Endothelial cell of umbilical vein (primary cell): ENCODE results near the gene GGT6. TPM values are rescaled to one million over a fixed set of nuclear protein-coding genes. Genes with fewer than 3 reads are reported as not detected.

Experiments
- BruUV-seq: library from RNA; stranded (reverse); fragments of 400-500 nt; replicated peaks from 2 replicates; lab custom pipeline; 2021; lab: Mats Ljungman, UMichigan
- CTCF ChIA-PET: fragments of 300-600, 350-600 bp; sonication (Branson Sonifier 250); formaldehyde crosslinking; loops from one replicate; lab custom pipeline; 2021; ENCODE audit warnings: antibody characterized with exemption, inconsistent platforms; lab: Charles Lee
- POLR2A ChIA-PET: fragments of 300-600, 350-600 bp; sonication (Branson Sonifier 250); formaldehyde crosslinking; loops from one replicate; lab custom pipeline; 2021; ENCODE audit warnings: antibody characterized with exemption, inconsistent platforms; lab: Charles Lee
- DNase-seq: peaks from one replicate; pipeline ENCODE4 v3.0.0-alpha.2; 2011; ENCODE audit warnings: low read depth, low spot score
- FAIRE-seq: peaks from 2 replicates; lab custom pipeline; 2011; peaks lifted over from hg19 to GRCh38; lab: Jason Lieb, UNC
- H2AFZ ChIP-seq: 2 replicates; pipeline ENCODE4 v1.6.0; 2012; ENCODE audit warnings: low read depth, low read length, control low read depth, inconsistent platforms
- H3K27ac ChIP-seq: 2 replicates; pipeline ENCODE4 v1.5.1; 2011; ENCODE audit warnings: low read depth, mild to moderate bottlenecking, control low read depth, low read length, moderate library complexity; ENCODE audit not compliant: insufficient read depth
- H3K27me3 ChIP-seq, 2 experiments: 2 replicates each; pipeline versions ENCODE4 v1.6.0 to v1.6.1; 2011; ENCODE audit warnings: low read length in 2 of 2, mixed read lengths in 1 of 2; ENCODE audit not compliant: control insufficient read depth in 2 of 2, insufficient read depth in 2 of 2
- H3K36me3 ChIP-seq, 2 experiments: 2 replicates in 1 of 2; 3 replicates in 1 of 2; pipeline ENCODE4 v1.5.1; 2011; ENCODE audit warnings: low read length in 2 of 2, mild to moderate bottlenecking in 1 of 2, moderate library complexity in 1 of 2; ENCODE audit not compliant: control insufficient read depth in 2 of 2, insufficient read depth in 2 of 2; ENCODE audit errors: extremely low read depth in 1 of 2
- H3K4me1 ChIP-seq: 3 replicates; pipeline ENCODE4 v1.5.1; 2011; ENCODE audit warnings: mild to moderate bottlenecking, low read length; ENCODE audit not compliant: control insufficient read depth, insufficient read depth; ENCODE audit errors: extremely low read depth
- H3K4me2 ChIP-seq: 2 replicates; pipeline ENCODE4 v1.6.1; 2011; ENCODE audit warnings: low read length, control low read depth, mixed read lengths; ENCODE audit not compliant: insufficient read depth
- H3K4me3 ChIP-seq, 3 experiments: fragments of 200-600 bp in 1 of 3; sonication (generic), shearing (Covaris generic) in 1 of 3; replicated peaks in 1 of 3; 2 replicates each; pipeline ENCODE4 v1.5.1; 2011 to 2016; ENCODE audit warnings: control low read depth in 3 of 3, low read length in 3 of 3, mild to moderate bottlenecking in 2 of 3, inconsistent platforms in 1 of 3, low read depth in 1 of 3, moderate library complexity in 1 of 3; ENCODE audit not compliant: insufficient read depth in 1 of 3
- H3K79me2 ChIP-seq: 2 replicates; pipeline ENCODE4 v1.6.0; 2012; ENCODE audit warnings: low read length, inconsistent platforms; ENCODE audit not compliant: control insufficient read depth, insufficient read depth
- H3K9ac ChIP-seq: replicated peaks from 2 replicates; pipeline ENCODE3; 2011; ENCODE audit warnings: low read length, control low read depth; ENCODE audit not compliant: insufficient read depth; ENCODE audit errors: extremely low read depth
- H3K9me1 ChIP-seq: replicated peaks from 3 replicates; pipeline ENCODE4 v1.6.0; 2011; ENCODE audit warnings: mild to moderate bottlenecking, low read length; ENCODE audit not compliant: control insufficient read depth, insufficient read depth; ENCODE audit errors: extremely low read depth
- H3K9me3 ChIP-seq: replicated peaks from 2 replicates; pipeline ENCODE4 v1.5.1; 2012; ENCODE audit warnings: low read length, inconsistent platforms; ENCODE audit not compliant: control insufficient read depth, insufficient read depth
- H4K20me1 ChIP-seq: replicated peaks from 2 replicates; pipeline ENCODE3; 2011; ENCODE audit warnings: mild to moderate bottlenecking, low read length; ENCODE audit not compliant: control insufficient read depth, insufficient read depth; ENCODE audit errors: extremely low read depth
- CTCF ChIP-seq, 2 donors: IDR thresholded peaks; 1 replicate in 1 of 2; 2 replicates in 1 of 2; pipeline ENCODE4 v1.5.1; 2011; ENCODE audit warnings: low read length in 2 of 2, mild to moderate bottlenecking in 2 of 2, moderate library complexity in 2 of 2, control low read depth in 1 of 2, inconsistent platforms in 1 of 2, low read depth in 1 of 2; ENCODE audit not compliant: insufficient read depth in 1 of 2; ENCODE audit errors: extremely low read depth in 1 of 2
- EZH2 ChIP-seq: IDR thresholded peaks from 2 replicates; pipeline ENCODE4 v1.6.1; 2012; ENCODE audit warnings: borderline replicate concordance, low read depth, mild to moderate bottlenecking, moderate library complexity, low read length, inconsistent platforms; ENCODE audit not compliant: severe bottlenecking
- FOS ChIP-seq: IDR thresholded peaks from 2 replicates; pipeline ENCODE4 v1.6.1; 2011; ENCODE audit warnings: mild to moderate bottlenecking, low read length, moderate library complexity, borderline replicate concordance; ENCODE audit not compliant: insufficient read depth
- GATA2 ChIP-seq: IDR thresholded peaks from 2 replicates; pipeline ENCODE4 v1.7.0; 2011; ENCODE audit warnings: low read depth, mild to moderate bottlenecking, moderate library complexity, mixed read lengths, low read length; ENCODE audit not compliant: insufficient read length, insufficient read depth
- JUN ChIP-seq: IDR thresholded peaks from 2 replicates; pipeline ENCODE4 v1.6.1; 2011; ENCODE audit warnings: borderline replicate concordance, low read depth; ENCODE audit not compliant: insufficient read length, insufficient read depth
- MAX ChIP-seq: IDR thresholded peaks from 2 replicates; pipeline ENCODE4 v1.6.1; 2011; ENCODE audit not compliant: insufficient read depth, insufficient read length
- MYC ChIP-seq: IDR thresholded peaks from one replicate; pipeline ENCODE4 v1.6.1; 2011; ENCODE audit warnings: mild to moderate bottlenecking, low read depth, low read length
- POLR2A ChIP-seq: IDR thresholded peaks from 2 replicates; pipeline ENCODE4 v1.6.1; 2012; ENCODE audit warnings: low read depth, mild to moderate bottlenecking, control low read depth, low read length
- POLR2AphosphoS5 ChIP-seq: IDR thresholded peaks from 2 replicates; pipeline ENCODE4 v1.6.1; 2012; ENCODE audit warnings: low read depth, mild to moderate bottlenecking, control low read depth, low read length, moderate library complexity; ENCODE audit not compliant: insufficient read depth
- dilution Hi-C: fragments of 300-500 bp; cut with MboI; formaldehyde crosslinking; loops from one replicate; pipeline ENCODE4 v1.15.0; 2019; ENCODE audit warnings: low sequenced_read_pairs; ENCODE audit not compliant: extremely low pct_ligation_motif_present
- intact Hi-C: fragments of 100-400 bp; cut with micrococcal nuclease; formaldehyde crosslinking; loops from one replicate; pipeline ENCODE4 v1.10.0; 2022
- polyA plus RNA-seq, 4 experiments: library from polyadenylated mRNA; depleted of rRNA in 3 of 4; stranded (reverse) in 3 of 4; unstranded in 1 of 4; fragments of >200 nt; gene quantifications; 2 replicates each; pipeline versions ENCODE4 v1.2.1 to v1.2.3, GENCODE V29; 2011 to 2012; ENCODE audit warnings: missing spikeins in 1 of 4
- total RNA-seq: library from RNA; stranded (reverse); gene quantifications from 2 replicates; pipeline ENCODE4 v1.2.3, GENCODE V29; 2021

The GGT6 gene
- total and polyA plus RNA-seq, 2 donors (not counting 3 experiments of a cell fraction or from before 2014, with no cell fraction given): not detected

- POLR2A ChIA-PET: no interaction called here
- no peak for DNase-seq
- Histone ChIP-seq H3K4me1 (no peaks in the 10 kb centered on the region), H3K9ac (no peak overlapping the region), H3K4me2 (no peak overlapping the region), H3K27ac (no peak overlapping the region), H2AFZ (no peak overlapping the region), H4K20me1 (no peaks in the 10 kb centered on the region), H3K4me3 (no peak overlapping the region), H3K27me3 (peaks cover 0 to 7% of the 10 kb centered on the region in 2 experiments), H3K36me3 (no peaks in the 10 kb centered on the region), H3K79me2 (no peaks in the 10 kb centered on the region), H3K9me3 (no peaks in the 10 kb centered on the region), H3K9me1 (no peaks in the 10 kb centered on the region)
- intact Hi-C loops (no loop called here), dilution Hi-C loops (no loop called here)
- CTCF ChIA-PET: no interaction called here
- no peak for FAIRE-seq
- TF ChIP-seq CTCF (IDR thresholded peaks at IDR 0.05; ENCODE audit: extremely low read depth in 1 of 2, insufficient read depth in 1 of 2, low read depth in 1 of 2, low read length in 2 of 2) (no peak), MYC (no peak), POLR2AphosphoS5 (no peak), FOS (no peak), POLR2A (no peak), EZH2 (no peak), GATA2 (no peak), MAX (no peak), JUN (no peak)
- no TSS peak for BruUV-seq
Measured at GRCh38 chr17:4573115-4573514, 12.7 kb upstream of the GGT6 start.
